Vagina (tissue), 2 donors: ENCODE measurements around the gene NFYA.

Experiments used
- POLR2A ChIP-seq, 2 donors: fragments of 450-650 bp; IDR thresholded peaks; one replicate each; pipeline ENCODE4 v1.6.1; 2017; ENCODE audit warnings: antibody characterized with exemption in 2 of 2, mild to moderate bottlenecking in 2 of 2, moderate library complexity in 2 of 2
- POLR2AphosphoS5 ChIP-seq, 2 donors: sonication (generic); formaldehyde crosslinking; IDR thresholded peaks; one replicate each; pipeline ENCODE4 v1.9.0; 2017; ENCODE audit warnings: antibody characterized with exemption in 2 of 2, mild to moderate bottlenecking in 2 of 2, low read depth in 1 of 2; ENCODE audit not compliant: insufficient read depth in 1 of 2
- TF ChIP-seq, protein P1 (sequence below), 3 experiments: fragments of 450-650 bp in 2 of 3; fragments of 200-600 bp in 1 of 3; sonication (generic) in 1 of 3; IDR thresholded peaks; one replicate each; pipeline ENCODE4 v1.5.1; 2017 to 2019; ENCODE audit warnings: antibody characterized with exemption in 3 of 3, mild to moderate bottlenecking in 2 of 3, moderate library complexity in 2 of 3

DNA sequence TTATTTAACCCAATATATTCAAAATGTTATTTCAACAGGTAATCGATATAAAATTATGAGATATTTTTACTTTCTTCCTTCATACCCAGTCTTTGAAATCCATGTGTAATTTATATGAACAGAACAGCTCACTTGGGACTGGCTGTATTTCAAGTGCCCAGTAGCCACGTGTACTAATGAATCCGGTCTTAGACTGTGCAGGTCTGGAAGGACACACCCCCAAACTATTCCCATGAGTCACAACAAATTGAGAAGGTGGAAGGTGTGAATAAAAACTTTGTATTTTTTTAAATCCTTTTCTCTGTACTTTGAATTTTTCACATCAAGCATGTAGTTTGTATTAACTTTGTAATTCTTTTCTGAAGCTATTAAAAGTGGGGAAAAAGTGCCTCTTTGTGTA lies 36.6 kb upstream of the NFYA start:
- TF ChIP-seq, protein P1, sequence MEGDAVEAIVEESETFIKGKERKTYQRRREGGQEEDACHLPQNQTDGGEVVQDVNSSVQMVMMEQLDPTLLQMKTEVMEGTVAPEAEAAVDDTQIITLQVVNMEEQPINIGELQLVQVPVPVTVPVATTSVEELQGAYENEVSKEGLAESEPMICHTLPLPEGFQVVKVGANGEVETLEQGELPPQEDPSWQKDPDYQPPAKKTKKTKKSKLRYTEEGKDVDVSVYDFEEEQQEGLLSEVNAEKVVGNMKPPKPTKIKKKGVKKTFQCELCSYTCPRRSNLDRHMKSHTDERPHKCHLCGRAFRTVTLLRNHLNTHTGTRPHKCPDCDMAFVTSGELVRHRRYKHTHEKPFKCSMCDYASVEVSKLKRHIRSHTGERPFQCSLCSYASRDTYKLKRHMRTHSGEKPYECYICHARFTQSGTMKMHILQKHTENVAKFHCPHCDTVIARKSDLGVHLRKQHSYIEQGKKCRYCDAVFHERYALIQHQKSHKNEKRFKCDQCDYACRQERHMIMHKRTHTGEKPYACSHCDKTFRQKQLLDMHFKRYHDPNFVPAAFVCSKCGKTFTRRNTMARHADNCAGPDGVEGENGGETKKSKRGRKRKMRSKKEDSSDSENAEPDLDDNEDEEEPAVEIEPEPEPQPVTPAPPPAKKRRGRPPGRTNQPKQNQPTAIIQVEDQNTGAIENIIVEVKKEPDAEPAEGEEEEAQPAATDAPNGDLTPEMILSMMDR (IDR thresholded peaks at IDR 0.05), result no peak
- TF ChIP-seq POLR2AphosphoS5 (IDR thresholded peaks at IDR 0.05; ENCODE audit: insufficient read depth in 1 of 2, low read depth in 1 of 2), result no peak
- no peak for TF ChIP-seq POLR2A (IDR thresholded peaks at IDR 0.05)
